HG02981 (cell line): ENCODE data around the gene TNFRSF8.
"Not testable (repeated sequence)": the region's sequence is repeated elsewhere in the genome, so short reads cannot be mapped to it uniquely, and the experiment has no call there.

ENCODE experiments used
- ATAC-seq: cut with Tn5 transposase; IDR thresholded peaks from one replicate; pipeline ENCODE4 v1.9.1; 2021; ENCODE audit warnings: mild to moderate bottlenecking, moderate library complexity; ENCODE audit not compliant: unreplicated experiment

The TNFRSF8 gene

DNA sequence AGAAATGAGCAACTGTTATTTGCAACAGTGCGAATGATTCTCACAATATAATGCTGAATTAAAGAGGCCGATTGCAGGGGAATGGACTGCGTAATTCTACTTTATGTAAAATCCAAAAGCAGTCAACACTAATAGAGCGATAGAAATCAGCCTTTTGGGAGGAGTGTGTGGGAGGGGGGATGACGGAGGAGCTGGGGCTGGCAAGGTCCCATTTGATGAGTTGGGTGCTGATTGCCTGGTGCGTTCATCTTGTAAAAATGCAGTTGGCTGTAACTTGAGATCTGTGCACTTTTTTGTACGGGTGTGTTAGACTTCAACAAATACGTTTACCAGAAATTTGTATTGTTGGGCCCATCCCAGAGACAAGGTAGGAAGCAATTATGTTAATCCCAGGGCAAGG lies 20.7 kb downstream of the TNFRSF8 start:
- no peak for ATAC-seq

DNA sequence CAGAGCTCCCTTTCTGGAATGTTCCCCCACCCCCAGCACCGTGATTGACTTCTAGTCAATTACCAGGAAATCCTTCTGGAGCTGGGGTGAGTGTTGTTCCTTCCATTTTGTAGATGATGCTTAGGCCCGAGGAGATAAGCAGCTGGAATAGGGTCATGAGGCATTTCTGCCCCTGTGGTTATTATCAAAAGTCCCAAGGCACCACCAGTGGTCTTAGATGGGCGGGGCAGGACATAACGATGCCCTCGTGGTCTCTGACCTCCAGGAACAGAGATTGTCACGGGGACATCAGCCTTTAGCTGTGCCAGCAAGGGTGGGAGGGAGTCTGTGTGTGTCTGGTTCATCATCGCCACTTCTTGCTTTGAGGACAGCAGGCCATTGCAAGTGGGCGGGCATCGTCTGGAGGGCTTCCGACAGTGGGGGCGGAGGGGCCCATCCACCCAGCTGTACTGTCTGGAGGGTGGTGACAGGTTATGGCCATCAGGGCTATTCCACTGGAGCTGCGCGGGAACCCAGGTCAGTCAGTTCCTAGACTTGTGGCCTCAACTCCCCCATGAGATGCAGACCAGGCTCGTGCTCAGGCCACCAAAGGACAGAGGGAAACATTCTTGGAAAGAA lies 22.6 kb downstream of the TNFRSF8 start:
- no peak for ATAC-seq

DNA sequence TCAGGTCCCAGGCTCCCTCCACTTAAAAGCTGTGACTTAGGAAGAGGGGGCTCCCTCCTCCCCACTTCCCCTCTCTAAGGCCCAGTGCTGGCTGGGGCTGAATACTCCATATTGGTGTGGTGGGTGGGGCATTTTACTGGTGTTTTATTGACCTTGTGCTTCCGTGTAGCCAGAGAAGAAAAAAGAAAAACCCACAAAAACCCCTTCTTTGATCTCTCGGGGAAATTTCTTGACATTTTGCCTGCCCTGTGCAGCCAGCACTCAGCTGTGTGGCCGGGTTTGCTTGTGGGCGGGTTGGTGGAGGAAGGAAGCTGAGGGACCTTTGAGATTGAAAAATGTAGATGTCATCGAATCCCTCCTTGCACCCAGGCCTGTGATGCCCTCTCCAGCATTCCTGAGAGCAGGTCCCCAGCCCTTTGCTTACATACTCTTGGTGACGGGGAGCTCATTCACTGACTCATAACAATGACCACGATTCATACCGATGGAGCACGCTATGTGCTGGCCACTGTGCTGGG lies 24.8 kb downstream of the TNFRSF8 start:
- peak; percentile 65 for ATAC-seq

DNA sequence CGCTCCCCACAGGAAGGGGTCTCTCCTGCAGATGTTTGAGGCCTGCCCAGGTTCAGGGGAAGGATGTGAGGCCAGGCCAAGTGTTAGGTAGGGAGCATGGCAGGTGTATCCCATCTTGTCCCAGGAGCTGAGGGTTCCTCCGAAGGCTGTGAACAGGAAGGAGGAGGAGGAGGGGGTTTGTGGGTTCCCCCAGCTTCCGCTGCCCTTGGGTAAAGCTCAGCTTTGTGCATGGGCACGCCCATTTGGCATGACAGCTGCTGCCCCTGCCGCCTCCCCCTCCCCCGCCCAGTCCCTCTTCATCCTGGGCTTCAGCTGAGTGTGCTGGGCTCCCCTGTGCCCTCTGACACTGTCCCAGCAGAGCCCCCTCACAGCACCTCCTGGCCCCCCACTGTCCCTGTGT lies 25.5 kb downstream of the TNFRSF8 start:
- no peak for ATAC-seq

DNA sequence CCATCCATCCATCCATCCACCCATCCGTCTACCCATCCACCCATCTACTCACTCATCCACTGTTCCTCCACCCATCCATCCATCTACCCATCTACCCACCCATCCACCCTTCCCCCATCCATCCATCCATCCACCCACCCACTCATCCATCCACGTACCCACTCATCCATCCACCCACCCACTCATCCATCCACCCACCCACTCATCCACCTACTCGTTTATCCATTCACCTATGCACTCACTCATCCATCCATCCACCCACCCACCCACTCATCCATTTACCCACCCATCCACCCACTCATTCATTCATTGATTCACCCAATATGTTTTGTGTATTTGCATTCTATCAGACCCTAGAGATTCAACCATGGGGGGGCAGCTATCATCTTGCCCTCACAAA lies 27.2 kb downstream of the TNFRSF8 start:
- ATAC-seq, result no peak

DNA sequence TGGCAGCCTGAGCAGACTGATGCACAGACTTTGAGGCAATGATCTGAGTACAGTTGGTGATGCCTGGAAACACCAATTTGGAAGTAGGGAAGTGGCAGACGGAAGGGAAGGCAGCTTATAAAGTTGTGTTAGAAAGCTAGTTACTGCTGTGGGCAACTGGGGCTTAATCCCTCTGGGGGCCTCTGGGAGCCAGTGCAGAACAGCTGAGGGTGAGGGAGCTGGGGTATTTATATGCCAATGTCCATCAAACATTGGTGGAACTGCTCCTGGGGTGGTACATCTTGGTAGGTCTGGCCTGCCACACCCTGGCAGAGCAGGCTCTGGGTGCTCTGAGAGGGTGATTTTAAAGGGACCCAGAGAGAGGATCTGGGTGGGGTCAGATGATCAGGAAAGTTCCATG lies 28.1 kb downstream of the TNFRSF8 start:
- ATAC-seq, result no peak

DNA sequence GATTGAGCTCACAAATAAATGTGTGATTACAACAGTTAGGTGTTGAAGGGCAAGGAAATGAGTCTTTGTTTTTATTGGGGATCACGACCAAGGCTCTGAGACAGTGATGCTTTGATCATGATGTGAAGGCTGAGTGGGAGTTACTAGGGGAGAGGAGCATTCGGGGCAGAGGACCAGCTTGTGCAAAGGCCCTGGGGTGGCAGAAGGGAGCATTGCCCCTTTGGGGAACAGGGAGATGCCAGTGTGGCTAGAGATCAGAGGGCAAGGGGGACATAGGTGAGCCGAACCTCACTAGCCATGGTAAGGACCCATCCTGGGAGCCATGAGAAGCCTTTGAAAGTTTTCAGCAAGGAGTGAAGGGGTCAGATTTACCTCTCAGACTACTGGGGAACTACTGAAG lies 31.1 kb downstream of the TNFRSF8 start:
- ATAC-seq, result no peak

DNA sequence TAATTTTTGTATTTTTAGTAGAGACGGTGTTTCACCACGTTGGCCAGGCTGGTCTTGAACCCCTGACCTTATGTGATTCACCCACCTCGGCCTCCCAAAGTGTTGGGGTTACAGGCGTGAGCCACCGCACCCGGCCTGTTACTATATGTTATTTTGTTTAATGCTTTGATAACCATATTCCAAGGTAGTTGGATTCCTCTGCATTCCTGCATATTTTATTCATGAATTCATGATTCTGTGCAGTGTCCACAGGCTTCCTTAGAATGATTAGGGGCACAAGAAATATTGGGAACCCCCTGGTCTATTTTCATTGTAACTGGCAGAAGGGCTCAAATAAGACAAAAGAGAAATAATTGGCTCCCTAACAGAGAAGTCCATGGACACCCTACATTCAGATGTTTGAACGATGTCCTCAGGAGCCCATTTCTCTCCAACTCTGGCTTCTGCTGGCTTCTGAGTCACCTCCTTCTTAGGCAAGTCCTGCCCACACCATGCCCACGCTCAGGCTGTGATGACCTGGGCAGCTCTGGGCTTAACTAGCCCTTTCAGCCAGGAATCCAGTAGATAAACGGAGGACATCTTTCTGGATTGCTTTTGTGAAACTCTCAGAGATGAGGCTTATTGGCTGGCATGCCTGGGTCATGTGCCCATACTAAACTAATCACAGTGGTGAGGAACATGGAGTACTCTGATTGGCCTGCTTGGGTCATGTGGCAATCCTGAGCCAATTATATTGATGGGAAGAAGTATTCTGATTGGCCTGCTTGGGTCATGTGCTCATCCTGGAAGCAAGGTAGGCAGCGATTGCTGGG lies 32.6 kb downstream of the TNFRSF8 start:
- no peak for ATAC-seq

DNA sequence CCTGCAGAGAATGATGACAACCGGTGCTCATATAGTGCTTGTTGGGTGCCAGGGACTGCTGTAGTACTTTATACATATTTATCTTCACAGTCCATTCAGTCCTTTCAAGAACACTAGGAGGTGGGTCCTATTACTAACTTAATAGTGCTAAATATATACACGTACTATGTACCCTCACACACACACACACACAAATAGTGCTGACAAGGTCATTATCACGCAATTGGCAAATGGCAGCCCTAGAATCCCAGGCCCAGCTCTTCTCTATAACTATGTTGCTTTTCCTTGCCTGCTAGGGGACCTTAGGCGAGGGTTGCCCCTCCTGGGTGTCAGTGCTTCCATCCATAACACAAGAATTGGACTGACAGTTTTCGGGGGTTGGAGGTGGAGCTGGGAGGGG lies 33.5 kb downstream of the TNFRSF8 start:
- no peak for ATAC-seq

DNA sequence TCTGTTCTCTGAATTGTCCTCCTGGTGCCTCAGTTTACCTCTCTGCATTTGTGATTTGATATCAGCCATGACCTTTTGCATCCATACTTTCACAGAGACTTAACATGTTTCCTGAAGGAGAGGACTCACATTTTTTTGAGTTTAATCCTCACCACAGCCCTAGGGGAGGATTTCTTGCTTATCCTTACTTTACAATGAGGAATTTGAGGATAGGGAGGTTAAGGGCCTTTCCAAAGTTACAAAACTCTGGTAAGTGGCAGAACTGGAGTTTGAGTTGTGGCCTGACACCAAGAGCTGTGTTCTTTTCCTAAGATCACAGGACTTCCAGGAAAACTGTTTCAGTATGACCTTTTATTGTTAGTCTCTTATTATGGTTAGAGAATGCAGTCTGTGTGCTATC lies 34.2 kb downstream of the TNFRSF8 start:
- ATAC-seq, result no peak

DNA sequence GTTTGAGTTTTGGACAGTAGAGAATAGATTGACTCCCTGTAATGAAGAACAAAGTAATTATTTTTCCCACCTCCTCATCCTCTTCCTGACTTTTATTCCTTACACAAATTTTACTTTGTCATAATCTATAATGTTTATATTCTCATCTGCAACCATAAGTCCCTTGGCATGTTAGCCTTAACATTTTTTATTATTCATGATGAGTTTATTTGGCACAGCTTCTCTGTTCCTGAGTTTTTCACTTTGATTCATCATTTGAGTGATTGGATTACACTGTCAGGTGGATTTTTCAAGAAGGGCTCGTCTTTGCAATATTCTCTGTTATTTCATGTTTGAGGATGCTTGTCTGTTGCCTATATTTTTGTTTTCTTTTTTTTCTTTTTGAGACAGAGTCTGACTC lies 35.7 kb downstream of the TNFRSF8 start:
- ATAC-seq, result no peak

DNA sequence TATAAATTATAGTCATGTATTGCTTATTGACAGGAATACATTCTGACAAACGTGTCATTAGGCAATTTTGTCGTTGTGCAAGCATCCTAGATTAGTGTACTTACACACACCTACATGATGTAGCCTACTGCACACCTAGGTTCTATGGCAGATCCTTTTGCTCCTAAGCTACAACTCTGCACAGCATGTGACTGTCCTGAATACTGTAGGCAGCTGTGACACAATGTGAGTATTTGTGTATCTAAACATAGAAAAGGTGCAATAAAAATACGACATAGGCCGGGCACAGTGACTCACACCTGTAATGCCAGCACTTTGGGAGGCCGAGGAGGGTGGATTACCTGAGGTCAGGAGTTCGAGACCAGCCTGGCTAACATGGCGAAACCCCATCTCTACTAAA lies 36.5 kb downstream of the TNFRSF8 start:
- no peak for ATAC-seq

DNA sequence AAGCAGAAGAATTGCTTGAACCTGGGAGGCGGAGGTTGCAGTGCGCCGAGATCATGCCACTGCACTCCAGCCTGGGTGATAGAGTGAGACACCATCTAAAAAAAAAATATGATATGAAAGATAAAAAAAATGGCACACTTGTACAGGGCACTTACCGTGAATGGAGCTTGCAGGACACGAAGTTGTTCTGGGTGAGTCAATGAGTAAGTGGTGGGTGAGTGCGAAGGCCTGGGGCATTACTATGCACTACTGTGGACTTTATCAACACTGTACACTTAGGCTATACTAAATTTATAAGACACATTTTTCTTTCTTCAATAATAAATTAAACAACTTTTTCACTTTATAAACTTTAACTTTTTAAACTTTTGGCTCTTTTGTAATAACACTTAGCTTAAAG lies 37.0 kb downstream of the TNFRSF8 start:
- no peak for ATAC-seq

DNA sequence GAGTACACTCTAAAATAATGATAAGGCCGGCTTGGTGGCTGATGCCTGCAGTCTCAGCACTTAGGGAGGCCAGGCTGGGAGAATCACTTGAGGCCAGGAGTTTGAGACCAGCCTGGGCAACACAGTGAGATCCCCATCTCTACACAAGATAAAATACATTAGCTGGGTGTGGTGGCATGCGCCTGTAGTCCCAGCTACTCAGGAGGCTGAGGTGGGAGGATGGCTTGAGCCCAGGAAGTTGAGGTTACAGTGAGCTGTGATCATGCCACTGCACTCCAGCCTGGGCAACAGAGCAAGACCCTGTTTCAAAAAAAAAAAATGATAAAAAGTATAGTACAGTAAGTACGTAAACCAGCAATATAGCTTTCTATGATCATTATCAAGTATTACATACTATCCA lies 38.0 kb downstream of the TNFRSF8 start:
- not testable (repeated sequence) for ATAC-seq

DNA sequence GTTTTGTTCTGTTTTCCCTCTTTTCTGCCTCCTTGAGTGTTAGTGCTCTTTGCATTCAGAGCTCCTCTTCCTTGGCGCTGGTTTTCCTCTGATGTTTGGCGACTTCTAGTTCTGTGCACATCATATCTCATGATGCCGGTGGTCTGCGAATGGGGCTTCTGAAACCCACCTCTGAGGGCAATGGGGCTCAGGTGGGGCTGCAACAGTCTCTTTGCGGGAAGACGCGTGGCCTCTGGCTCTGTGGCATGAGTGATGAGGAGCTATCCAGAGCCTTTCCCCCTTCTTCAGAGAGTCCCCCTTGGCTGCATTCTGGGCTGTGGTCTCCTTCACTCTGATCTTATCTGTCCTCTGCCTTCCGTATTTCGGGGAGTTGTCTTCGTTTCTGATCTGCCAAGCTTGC lies 39.0 kb downstream of the TNFRSF8 start:
- no peak for ATAC-seq

DNA sequence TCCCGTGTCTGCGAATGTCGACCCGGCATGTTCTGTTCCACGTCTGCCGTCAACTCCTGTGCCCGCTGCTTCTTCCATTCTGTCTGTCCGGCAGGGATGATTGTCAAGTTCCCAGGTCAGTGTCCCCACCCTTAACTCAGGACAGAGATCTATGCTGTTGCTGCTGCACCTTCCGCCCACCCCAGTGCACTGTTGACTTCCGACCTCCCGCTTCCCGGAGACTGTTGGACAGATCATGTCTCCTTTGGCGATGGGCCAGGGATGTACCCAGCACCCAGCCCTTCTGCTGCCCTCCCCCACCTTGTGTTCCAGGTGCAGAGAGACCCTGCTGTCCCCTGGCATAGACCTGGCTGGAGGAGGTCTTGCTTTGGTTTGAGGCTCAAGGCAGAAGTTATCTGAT lies 41.3 kb downstream of the TNFRSF8 start:
- ATAC-seq, result no peak

DNA sequence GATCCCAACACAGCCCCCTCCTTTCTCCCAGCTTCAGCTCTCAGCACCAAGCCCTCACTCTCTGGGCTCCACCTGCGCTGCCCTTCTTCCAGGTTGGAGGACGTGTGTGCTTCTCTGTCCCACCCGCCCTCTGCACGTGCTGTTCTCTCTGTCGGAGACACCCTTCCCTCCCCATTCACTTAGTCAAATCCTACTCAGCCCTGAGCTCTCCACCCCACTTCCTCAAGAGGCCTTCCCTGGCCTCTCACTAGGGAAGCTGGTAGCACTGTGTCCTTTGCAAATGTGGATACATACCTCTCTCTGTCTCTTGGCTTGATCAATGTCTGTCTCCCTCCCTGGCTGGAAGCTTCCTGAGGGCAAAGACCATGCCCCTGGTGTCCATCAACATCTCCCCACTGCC lies 43.0 kb downstream of the TNFRSF8 start:
- no peak for ATAC-seq

DNA sequence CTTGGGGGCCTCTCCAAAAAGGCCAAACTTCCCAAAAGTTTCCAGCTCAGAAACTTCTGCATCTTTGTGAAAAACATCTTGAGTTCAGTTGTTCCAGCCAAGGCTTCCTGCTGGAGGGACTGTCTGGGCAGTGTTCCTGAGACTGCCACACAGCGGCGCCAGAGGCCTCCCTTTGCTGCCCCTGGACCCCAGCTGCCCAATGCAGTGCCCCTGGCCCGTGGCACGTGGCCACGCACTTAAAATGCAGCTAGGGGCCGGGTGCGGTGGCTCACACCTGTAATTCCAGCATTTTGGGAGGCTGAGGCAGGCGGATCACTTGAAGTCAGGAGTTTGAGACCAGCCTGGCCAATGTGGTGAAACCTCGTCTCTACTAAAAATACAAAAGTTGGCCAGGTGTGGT lies 43.8 kb downstream of the TNFRSF8 start:
- not testable (repeated sequence) for ATAC-seq

DNA sequence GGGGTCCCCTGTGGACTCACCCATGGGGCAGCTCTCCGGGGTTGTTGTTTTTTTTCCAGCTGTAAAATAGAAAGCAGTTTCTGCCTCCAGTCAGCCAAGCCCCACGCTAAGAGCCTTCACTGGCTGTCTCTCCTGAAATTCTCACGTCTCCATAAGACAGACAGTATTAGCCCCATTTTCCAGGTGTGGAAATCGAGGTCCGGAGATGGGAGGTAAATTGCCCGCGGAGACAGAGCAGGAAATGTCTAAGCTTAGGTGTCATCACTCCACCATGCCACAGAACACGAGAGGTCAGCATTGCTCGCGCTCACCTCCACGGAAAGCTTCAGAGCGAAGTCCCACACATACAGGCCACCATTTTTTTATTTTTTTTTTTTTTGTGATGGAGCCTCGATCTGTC lies 44.6 kb downstream of the TNFRSF8 start:
- no peak for ATAC-seq

DNA sequence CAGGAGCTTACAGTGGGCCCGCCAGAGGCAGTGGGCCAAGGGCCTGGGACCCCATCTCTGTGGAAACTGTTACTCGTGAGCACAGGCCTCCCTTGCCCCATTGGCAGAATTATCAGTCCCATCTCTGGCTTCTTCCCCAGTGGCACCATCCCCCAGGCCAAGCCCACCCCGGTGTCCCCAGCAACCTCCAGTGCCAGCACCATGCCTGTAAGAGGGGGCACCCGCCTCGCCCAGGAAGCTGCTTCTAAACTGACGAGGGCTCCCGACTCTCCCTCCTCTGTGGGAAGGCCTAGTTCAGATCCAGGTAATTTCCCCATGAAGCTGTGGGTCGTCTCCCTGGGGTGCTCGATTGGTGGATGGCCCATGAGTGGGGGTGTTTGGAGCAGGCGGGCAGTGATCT lies 46.8 kb downstream of the TNFRSF8 start:
- no peak for ATAC-seq

DNA sequence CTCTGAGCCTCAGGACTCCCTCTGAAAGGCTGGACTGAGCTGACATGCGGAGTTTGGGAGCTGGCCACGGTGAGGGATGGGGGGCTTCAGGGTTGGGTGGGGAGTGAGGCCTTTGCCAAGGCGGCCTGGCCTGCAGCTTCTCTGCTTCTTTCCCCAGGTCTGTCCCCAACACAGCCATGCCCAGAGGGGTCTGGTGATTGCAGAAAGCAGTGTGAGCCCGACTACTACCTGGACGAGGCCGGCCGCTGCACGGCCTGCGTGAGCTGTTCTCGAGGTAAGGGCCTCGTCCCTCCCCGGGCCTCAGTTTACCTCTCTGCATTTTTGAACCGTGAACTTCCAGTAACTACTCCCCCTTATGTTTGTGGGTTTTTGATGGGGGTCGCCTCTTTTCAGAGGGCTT lies 48.6 kb downstream of the TNFRSF8 start:
- ATAC-seq, result no peak

DNA sequence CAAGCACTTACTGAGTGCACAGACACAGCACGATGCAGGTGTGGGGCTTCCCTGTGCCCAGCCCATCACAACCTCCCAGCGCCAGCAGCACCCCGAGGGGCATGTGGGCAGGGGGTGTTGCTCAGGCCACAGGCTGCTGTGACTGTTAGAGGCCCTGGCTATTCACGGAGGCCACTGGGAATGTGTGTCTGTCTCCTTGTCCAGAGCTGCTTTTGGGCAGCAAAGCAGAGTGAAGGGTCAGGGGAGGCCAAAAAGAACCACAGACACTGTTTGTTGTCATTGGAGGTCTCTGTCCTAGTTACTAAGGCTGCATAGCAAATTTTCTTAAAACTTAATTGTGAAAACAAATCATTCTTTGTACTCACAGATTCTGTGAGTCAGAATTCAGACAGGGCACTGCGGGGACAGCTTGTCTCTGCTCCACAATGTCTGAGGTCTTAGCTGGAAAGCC lies 49.6 kb downstream of the TNFRSF8 start:
- no peak for ATAC-seq
